GM19452 (cell line): ENCODE data around the gene LDB3.
"Not testable (repeated sequence)": the region's sequence is repeated elsewhere in the genome, so short reads cannot be mapped to it uniquely, and the experiment has no call there.

Experiments
- ATAC-seq: cut with Tn5 transposase; IDR thresholded peaks from one replicate; pipeline ENCODE4 v1.9.1; 2021; ENCODE audit not compliant: unreplicated experiment

LDB3 gene

GRCh38 chr10:86726677-86726999, 58.3 kb downstream of the LDB3 start:
- ATAC-seq = no peak

GRCh38 chr10:86727470-86727869, 59.2 kb downstream of the LDB3 start:
- no peak for ATAC-seq

GRCh38 chr10:86728056-86728455, 59.7 kb downstream of the LDB3 start:
- ATAC-seq = no peak

- ATAC-seq = no peak
Measured at GRCh38 chr10:86729677-86730076, 61.4 kb downstream of the LDB3 start.

- no peak for ATAC-seq
Measured at GRCh38 chr10:86730227-86730626, 61.9 kb downstream of the LDB3 start.

- ATAC-seq = no peak
Measured at GRCh38 chr10:86732771-86733170, 64.5 kb downstream of the LDB3 start.

GRCh38 chr10:86733260-86733671, 65.0 kb downstream of the LDB3 start:
- no peak for ATAC-seq

GRCh38 chr10:86734207-86734988, 66.1 kb downstream of the LDB3 start:
- no peak for ATAC-seq

GRCh38 chr10:86735278-86735677, 67.0 kb downstream of the LDB3 start:
- ATAC-seq = not testable (repeated sequence)

GRCh38 chr10:86742230-86742629, 73.9 kb downstream of the LDB3 start:
- no peak for ATAC-seq

GRCh38 chr10:86744067-86744725, 75.9 kb downstream of the LDB3 start:
- no peak for ATAC-seq

- ATAC-seq = no peak
Measured at GRCh38 chr10:86747796-86748581, 79.7 kb downstream of the LDB3 start.

GRCh38 chr10:86749854-86750253, 81.5 kb downstream of the LDB3 start:
- ATAC-seq = no peak

GRCh38 chr10:86751477-86751876, 83.2 kb downstream of the LDB3 start:
- ATAC-seq = no peak

- no peak for ATAC-seq
Measured at GRCh38 chr10:86752311-86752710, 84.0 kb downstream of the LDB3 start.

- no peak for ATAC-seq
Measured at GRCh38 chr10:86753051-86753450, 84.7 kb downstream of the LDB3 start.

- ATAC-seq = no peak
Measured at GRCh38 chr10:86753638-86754434, 85.5 kb downstream of the LDB3 start.

- ATAC-seq = no peak
Measured at GRCh38 chr10:86755454-86755739, 87.1 kb downstream of the LDB3 start.

- ATAC-seq = peak; percentile 75
Measured at GRCh38 chr10:86755740-86756510, 87.6 kb downstream of the LDB3 start.

GRCh38 chr10:86756511-86757112, 88.3 kb downstream of the LDB3 start, which contains the start of gene BMPR1A:
Gene BMPR1A (plus strand): TSS chr10:86756619. CDS start chr10:86876019, 119,400 bp downstream.
- ATAC-seq = peak; percentile 48
